ENCODE measurements around the gene TAS2R7. TPM values are rescaled to one million over a fixed set of nuclear protein-coding genes. Genes with fewer than 3 reads are reported as not detected.

Gene TAS2R7
- total and polyA plus RNA-seq, 12 donors: 0.22 TPM; not detected in 11

DNA sequence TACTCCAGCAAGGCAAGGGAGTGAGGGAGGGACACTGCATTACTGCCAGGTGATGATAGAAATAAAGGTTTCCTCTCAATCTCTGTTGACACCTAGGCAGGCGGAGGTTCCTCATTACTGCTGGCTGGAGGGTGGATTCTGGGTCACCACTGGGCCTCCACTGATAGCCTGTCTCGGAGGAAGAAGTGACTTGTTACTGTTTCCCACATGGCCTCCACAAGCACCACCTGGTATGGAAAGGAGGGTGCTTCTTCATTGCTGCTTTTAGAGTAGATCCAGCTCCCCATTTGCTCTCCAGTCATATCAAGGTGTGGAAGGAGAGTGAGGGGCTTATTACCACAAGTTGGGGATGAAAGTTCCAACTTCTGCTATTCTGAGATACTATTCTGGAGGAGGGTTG lies 40.4 kb upstream of the TAS2R7 start:
- no peak for DNase-seq
- Histone ChIP-seq H3K27me3 (no peaks in the 10 kb centered on the region), H3K4me1 (replicated peaks in 1 of 2) (no peaks in the 10 kb centered on the region), H3K36me3 (replicated peaks in 1 of 2) (no peaks in the 10 kb centered on the region), H3K4me3 (no peak overlapping the region), H3K27ac (no peak overlapping the region), H3K9me3 (replicated peaks in 1 of 3) (no peaks in the 10 kb centered on the region)
- TF ChIP-seq, protein P1, sequence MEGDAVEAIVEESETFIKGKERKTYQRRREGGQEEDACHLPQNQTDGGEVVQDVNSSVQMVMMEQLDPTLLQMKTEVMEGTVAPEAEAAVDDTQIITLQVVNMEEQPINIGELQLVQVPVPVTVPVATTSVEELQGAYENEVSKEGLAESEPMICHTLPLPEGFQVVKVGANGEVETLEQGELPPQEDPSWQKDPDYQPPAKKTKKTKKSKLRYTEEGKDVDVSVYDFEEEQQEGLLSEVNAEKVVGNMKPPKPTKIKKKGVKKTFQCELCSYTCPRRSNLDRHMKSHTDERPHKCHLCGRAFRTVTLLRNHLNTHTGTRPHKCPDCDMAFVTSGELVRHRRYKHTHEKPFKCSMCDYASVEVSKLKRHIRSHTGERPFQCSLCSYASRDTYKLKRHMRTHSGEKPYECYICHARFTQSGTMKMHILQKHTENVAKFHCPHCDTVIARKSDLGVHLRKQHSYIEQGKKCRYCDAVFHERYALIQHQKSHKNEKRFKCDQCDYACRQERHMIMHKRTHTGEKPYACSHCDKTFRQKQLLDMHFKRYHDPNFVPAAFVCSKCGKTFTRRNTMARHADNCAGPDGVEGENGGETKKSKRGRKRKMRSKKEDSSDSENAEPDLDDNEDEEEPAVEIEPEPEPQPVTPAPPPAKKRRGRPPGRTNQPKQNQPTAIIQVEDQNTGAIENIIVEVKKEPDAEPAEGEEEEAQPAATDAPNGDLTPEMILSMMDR (IDR thresholded peaks at IDR 0.05): no peak
- TF ChIP-seq POLR2A (IDR thresholded peaks at IDR 0.05): no peak
- intact Hi-C loops (cut with DNase I): no loop called here
- WGBS, 4 donors: 94 to 100% (median 97%) methylated on average over 2 of the region's 2 CpGs

DNA sequence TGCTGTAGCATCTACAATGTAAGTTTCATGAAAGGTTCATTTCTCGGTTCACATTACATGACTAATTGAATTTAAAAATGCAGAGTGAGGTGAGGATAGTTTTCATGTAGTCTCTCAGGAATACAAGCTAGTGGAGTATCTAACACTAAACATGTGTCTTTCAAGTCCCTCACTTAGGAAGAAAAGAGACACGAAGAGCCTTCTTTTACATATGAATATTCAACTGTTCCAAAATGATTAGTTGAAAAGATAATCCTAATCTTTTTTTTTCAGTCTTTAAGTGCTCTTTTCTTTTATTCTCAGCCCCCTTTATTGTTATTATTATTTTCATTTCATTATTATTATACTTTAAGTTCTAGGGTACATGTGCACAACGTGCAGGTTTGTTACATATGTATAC lies 36.0 kb upstream of the TAS2R7 start:
- 90 to 93% (median 91%) methylated on average over 3 of the region's 3 CpGs for WGBS, 4 donors

DNA sequence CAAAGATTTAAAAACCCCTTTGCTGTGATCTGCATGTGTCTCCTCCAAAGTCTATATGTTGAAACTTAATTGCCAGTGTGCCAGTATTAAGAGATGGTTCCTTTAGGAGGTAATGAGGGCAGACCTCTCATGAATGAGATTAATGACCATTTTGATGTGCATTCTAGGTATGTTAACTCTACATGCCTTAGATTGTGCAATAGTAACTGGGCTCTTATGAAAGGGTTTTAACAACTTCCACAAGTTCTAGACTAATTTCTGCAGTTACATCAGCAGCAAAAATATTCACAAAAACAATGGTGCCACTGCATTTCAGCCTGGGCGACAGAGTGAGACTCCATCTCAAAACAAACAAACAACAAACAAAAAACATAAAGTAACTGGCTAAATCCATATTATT lies 27.6 kb upstream of the TAS2R7 start:
- no peak for TF ChIP-seq POLR2A (IDR thresholded peaks at IDR 0.05)
- TF ChIP-seq, protein P1 (IDR thresholded peaks at IDR 0.05): no peak
- 84 to 100% (median 97%) methylated on average over 1 of the region's 1 CpG for WGBS, 4 donors
- no peaks in the 10 kb centered on the region for H3K27me3 ChIP-seq
- no peak for DNase-seq
- intact Hi-C loops (cut with DNase I): no loop called here
- no peaks in the 10 kb centered on the region for H3K9me3 ChIP-seq (replicated peaks in 1 of 3)
- no peak overlapping the region for H3K27ac ChIP-seq
- H3K4me1 ChIP-seq (replicated peaks in 1 of 2): no peaks in the 10 kb centered on the region
- no peak overlapping the region for H3K4me3 ChIP-seq
- H3K36me3 ChIP-seq (replicated peaks in 1 of 2): no peaks in the 10 kb centered on the region

More for the DNA sequence above, 36.0 kb upstream of the TAS2R7 start:
- no peak for TF ChIP-seq POLR2A (IDR thresholded peaks at IDR 0.05)
- TF ChIP-seq, protein P1 (IDR thresholded peaks at IDR 0.05): no peak
- intact Hi-C loops (cut with DNase I): no loop called here
- no peaks in the 10 kb centered on the region for H3K9me3 ChIP-seq (replicated peaks in 1 of 3)
- H3K27me3 ChIP-seq: no peaks in the 10 kb centered on the region
- no peak overlapping the region for H3K27ac ChIP-seq
- no peaks in the 10 kb centered on the region for H3K36me3 ChIP-seq (replicated peaks in 1 of 2)
- DNase-seq: no peak
- no peak overlapping the region for H3K4me3 ChIP-seq
- no peaks in the 10 kb centered on the region for H3K4me1 ChIP-seq (replicated peaks in 1 of 2)

DNA sequence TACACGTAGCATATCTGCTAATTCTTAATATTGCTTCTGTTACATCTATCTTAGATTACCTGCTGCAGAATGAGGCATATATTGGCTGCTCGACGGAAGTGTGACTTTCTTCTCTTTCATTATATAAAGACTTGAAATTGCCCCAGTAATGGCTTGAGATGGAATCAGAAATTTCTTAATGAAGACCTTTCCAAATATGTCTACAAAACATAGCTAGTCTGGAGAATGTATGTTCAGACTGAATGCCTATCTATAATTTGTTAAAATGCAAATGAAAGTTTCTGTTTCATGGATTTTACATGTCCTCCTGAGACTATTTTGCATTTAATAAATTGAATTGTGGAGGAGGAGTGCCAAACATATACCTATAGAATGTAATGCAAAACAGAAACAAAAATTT lies 23.8 kb upstream of the TAS2R7 start, which contains the start of gene TAS2R10:
Gene TAS2R10, minus strand, starts transcription at position 101 of the 400 bp plus-strand sequence. Its CDS starts 89 bp downstream, at position 12.
- intact Hi-C loops (cut with DNase I): no loop called here
- TF ChIP-seq, protein P1 (IDR thresholded peaks at IDR 0.05): no peak
- no peak for TF ChIP-seq POLR2A (IDR thresholded peaks at IDR 0.05)

More for the DNA sequence above, 23.8 kb upstream of the TAS2R7 start, which contains the start of gene TAS2R10:
- Histone ChIP-seq H3K4me1 (replicated peaks in 1 of 2) (no peaks in the 10 kb centered on the region), H3K4me3 (no peak within 1 kb of the TSS), H3K36me3 (replicated peaks in 1 of 2) (no peaks in the 10 kb centered on the region), H3K9me3 (replicated peaks in 1 of 3) (peaks cover 0 to 6% (median 0%) of the 10 kb centered on the region in 3 donors), H3K27ac (no peak within 1 kb of the TSS), H3K27me3 (no peaks in the 10 kb centered on the region)
- no peak for DNase-seq
- whole genome bisulfite sequencing, 4 donors: 91 to 94% (median 94%) methylated on average over 3 of the region's 3 CpGs
